NCI-H1092 treated with DMSO at 0.1 percent for 48 hours (cell line): Measurements from ENCODE around the gene PRR14L.

ENCODE experiments used
- DNase-seq: peaks from one replicate; lab custom pipeline; 2025; lab: John Stamatoyannopoulos, UW

Gene PRR14L

GRCh38 chr22:31639436-31640039 lies 110.4 kb downstream of the PRR14L start:
- no peak for DNase-seq

GRCh38 chr22:31637891-31638618 lies 111.9 kb downstream of the PRR14L start:
- DNase-seq: no peak

- DNase-seq: no peak
These were observed 112.5 kb downstream of the PRR14L start for GRCh38 chr22:31637447-31637890.

GRCh38 chr22:31635638-31636306 lies 114.2 kb downstream of the PRR14L start:
- DNase-seq: no peak

GRCh38 chr22:31631436-31631835 lies 118.5 kb downstream of the PRR14L start:
- no peak for DNase-seq
